DLD1 (cell line): ENCODE results near the gene PARD3B.

Source experiments
- in situ Hi-C: cut with HindIII; loops from 2 replicates; pipeline ENCODE4 v1.10.0; 2017; ENCODE audit warnings: low sequenced_read_pairs

The PARD3B gene

GRCh38 chr2:205087862-205088261 is 542.6 kb downstream of the PARD3B start:
- in situ Hi-C loops = no loop called here

DNA sequence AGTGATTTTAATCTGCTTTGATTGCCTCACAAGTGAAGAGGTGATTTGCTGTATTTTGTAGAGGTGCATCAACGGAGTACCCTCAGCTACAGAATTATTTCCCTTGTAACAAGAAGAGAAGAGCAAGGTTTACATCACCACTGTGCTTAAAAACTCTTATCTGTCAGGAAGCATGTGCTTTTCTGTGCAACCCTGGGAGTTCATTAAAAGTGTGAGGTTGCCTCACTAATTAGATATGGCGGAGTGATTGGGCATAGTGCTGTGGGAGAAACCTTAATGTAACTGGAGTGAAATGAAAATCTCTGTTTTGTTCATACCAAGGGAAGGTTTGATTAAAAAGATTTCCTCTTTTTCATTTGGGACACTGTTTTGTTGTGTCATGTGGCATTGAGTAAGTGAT is 544.7 kb downstream of the PARD3B start:
- in situ Hi-C loops = no loop called here

DNA sequence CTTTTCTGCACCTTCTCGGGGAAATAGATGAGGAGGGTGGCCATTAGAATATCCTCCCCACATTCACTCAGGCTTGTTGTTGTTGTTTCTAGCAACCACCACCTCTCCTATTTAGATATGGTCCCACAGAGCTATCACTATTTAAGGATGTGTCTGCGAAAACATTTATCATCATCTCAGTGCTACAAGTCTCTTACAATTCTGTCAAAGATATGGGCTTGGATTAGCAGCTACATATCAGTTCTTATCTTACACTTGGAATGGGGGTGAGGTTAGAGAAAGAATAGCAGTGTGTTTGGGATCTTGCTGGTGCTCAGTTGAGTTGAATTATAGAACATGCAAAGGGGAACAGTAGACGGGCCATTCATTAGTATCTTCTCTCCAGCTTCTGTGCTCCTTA is 546.1 kb downstream of the PARD3B start:
- in situ Hi-C loops = no loop called here

DNA sequence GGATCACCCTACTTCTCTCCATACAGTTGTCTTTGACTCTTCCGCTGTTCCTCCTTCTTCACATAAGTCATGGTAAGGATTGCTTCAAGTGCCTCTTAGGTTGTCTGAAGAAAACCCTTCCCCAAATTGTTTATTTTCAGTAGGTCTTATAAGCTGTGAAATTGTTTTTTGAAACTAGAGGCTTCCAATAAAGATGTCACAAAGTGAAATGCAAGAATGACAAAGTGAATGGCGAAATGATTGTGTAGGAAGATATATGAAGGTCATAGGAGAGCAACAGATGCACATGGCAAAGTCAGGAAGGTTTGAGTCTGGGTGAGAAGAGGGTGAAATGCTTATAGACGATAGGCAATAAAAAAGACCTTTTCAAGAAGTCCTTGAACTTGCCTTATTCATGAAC is 548.8 kb downstream of the PARD3B start:
- in situ Hi-C loops = no loop called here

DNA sequence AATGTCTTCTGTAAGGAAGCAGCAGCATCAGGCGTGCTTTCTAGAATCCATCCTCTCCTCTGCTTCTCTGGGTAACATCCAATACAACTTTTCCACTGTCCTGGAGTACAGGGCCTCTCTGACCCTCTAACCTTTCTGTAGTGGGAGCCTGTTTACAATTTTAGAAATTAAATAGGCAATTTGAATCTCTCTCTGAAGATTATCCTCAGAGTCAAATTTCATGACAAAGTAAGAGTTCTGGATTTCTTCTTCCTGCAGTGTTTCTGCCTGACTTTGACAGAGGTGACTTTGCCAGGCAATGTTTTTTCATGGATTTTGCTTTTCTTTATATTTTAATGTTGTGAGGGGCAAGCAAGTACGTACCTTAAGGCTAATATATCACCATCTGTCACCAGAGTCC is 558.4 kb downstream of the PARD3B start:
- in situ Hi-C loops = no loop called here

DNA sequence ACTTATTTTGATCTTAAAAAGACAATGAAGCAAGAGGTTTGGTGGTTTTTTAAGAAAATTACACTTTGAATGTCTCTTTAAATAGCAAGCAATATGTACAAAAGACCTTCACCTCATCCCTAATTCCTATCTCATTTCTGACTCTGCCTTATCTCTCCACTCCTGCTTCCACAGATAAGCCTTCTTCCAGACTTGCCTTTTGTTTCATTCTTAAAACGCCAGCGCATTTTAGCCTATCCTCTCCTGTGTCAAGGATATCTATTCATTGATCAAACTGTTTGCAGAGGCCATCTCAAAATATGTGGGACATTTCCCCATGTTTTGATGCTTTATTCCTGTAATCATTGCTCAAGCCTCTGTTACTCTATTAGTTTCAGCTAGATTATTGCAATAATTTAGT is 562.5 kb downstream of the PARD3B start:
- in situ Hi-C loops = no loop called here

GRCh38 chr2:205115511-205115910 is 570.2 kb downstream of the PARD3B start:
- in situ Hi-C loops = no loop called here

DNA sequence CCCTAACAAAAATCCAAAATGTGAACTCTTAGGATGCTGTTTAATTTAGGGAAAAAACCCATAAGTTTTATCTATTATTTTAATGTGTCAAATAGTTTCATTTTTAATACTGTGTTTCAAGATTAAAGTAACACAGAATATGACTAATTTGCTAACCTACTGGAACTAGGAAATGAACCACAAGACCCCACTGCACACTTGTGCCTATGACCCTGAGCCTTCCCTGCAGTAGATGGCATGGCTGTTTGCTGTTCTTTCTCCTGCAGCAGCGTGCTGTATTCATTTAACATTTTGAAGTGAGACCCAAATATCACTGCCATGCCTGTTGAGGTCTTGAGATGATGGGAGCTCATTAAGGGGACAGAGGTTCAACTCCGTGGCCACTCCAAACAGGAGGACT is 571.9 kb downstream of the PARD3B start:
- in situ Hi-C loops = no loop called here

DNA sequence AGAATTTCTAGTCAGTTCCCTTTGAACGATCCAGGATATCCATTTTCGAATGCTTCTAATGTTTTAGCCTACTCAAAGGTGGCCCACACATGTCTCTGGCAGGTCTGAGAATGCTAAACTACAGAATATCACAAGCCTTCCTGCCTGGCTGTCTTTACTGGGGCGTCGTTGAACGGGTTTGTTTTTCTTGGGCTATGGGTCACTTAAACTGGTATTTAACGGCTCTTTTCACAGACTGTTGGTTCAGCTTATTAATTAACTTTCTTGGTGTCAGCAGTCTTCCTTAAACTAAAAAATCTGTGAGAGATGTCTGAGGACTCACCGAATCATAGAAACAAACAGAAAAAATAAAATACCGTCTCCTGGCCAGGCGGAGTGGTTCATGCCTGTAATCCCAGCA is 573.9 kb downstream of the PARD3B start:
- in situ Hi-C loops = no loop called here

DNA sequence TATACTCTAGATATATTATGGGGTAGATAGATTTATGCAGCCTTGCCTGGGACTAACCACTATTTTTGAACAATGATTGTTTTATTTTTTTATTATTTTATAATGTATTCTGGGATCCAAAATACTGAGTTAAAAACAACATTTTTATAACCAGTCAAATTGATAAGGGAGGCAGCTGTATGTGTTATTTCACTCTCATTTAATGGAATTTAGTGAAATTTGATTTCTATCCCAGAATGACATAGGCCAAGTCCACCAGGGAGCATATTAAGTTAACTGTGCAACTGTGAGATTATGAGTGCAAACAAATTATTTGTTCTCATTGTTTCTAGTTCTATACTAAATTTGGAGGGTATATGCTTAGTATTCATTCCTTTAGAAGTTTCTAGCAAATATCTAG is 583.5 kb downstream of the PARD3B start:
- in situ Hi-C loops = no loop called here

GRCh38 chr2:205129531-205129930 is 584.3 kb downstream of the PARD3B start:
- in situ Hi-C loops = no loop called here

- in situ Hi-C loops = no loop called here
Measured at GRCh38 chr2:205130111-205130829, 585.0 kb downstream of the PARD3B start.

GRCh38 chr2:205133544-205133943 is 588.3 kb downstream of the PARD3B start:
- in situ Hi-C loops = no loop called here

GRCh38 chr2:205138735-205139134 is 593.5 kb downstream of the PARD3B start:
- in situ Hi-C loops = no loop called here

- in situ Hi-C loops = no loop called here
Measured at GRCh38 chr2:205139822-205140463, 594.7 kb downstream of the PARD3B start.

- in situ Hi-C loops = no loop called here
Measured at GRCh38 chr2:205141381-205141780, 596.1 kb downstream of the PARD3B start.

- in situ Hi-C loops = no loop called here
Measured at GRCh38 chr2:205145888-205146287, 600.6 kb downstream of the PARD3B start.

- in situ Hi-C loops = no loop called here
Measured at GRCh38 chr2:205148755-205149154, 603.5 kb downstream of the PARD3B start.

GRCh38 chr2:205156457-205156856 is 611.2 kb downstream of the PARD3B start:
- in situ Hi-C loops = no loop called here

DNA sequence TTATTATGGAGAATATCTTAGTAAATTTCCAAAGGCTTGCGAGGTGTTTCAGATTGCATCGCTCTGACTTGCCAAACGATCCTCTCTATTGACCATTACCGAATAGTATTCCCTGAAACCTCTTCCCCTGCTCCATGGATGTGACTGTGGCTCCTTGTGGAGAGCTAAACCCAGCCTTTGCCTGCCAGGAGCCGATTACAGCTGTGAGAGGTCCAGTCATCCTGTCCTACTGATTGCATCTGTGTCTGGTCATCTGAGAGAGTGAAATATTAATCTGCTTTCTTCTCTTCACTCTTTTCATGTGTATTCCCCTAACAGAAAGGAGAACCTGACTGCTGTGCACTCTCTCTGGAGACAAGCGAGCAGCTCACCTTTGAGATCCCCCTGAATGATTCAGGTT is 613.1 kb downstream of the PARD3B start:
- in situ Hi-C loops = no loop called here

GRCh38 chr2:205161156-205161839 is 616.0 kb downstream of the PARD3B start:
- in situ Hi-C loops = no loop called here

DNA sequence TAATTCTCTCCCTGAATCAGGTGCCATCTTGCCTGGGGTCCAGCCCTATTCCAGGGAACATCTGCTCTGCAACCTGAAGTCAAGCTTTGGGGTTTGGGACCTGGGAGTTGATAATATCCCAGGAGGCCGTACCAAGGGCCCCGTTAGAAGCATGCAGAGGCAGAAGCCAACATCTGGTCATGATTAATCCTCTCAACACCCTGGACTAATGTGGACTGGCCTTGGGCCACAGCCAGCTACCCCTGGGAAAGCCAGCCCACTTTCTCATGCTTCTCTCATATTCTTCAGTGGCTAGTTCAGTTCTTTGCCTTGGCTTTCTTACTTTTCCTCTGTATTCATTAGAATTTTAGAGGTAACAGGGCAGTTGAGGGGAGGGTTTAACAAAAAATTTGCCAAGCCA is 621.5 kb downstream of the PARD3B start:
- in situ Hi-C loops = no loop called here
